IMR-90 (cell line): ENCODE measurements around the gene SPSB4.

Experiments used
- BHLHE40 ChIP-seq: fragments of 150-350 bp; IDR thresholded peaks from 2 replicates; pipeline ENCODE4 v1.6.1; 2016; ENCODE audit warnings: mild to moderate bottlenecking, low read depth, low read length
- CEBPB ChIP-seq: IDR thresholded peaks from 2 replicates; pipeline ENCODE4 v1.6.1; 2012; ENCODE audit warnings: low read depth, low read length, improper control_type of control experiment
- CHD1 ChIP-seq: IDR thresholded peaks from 2 replicates; pipeline ENCODE4 v1.6.1; 2012; ENCODE audit warnings: low read depth, low read length, improper control_type of control experiment
- CTCF ChIP-seq: conservative IDR thresholded peaks from 2 replicates; pipeline ENCODE4 v1.5.1; 2012; ENCODE audit warnings: mild to moderate bottlenecking, low read depth, low read length, improper control_type of control experiment
- ELK1 ChIP-seq: fragments of 150-350 bp; IDR thresholded peaks from 2 replicates; pipeline ENCODE4 v1.6.1; 2016; ENCODE audit warnings: low read depth, mild to moderate bottlenecking, low read length, moderate library complexity, borderline replicate concordance
- MAFK ChIP-seq: IDR thresholded peaks from 2 replicates; pipeline ENCODE4 v1.6.1; 2012; ENCODE audit warnings: low read depth, low read length, improper control_type of control experiment
- MAZ ChIP-seq: IDR thresholded peaks from 2 replicates; pipeline ENCODE4 v1.6.1; 2012; ENCODE audit warnings: low read depth, mild to moderate bottlenecking, low read length, improper control_type of control experiment, moderate library complexity, borderline replicate concordance
- MXI1 ChIP-seq: IDR thresholded peaks from 2 replicates; pipeline ENCODE4 v1.6.1; 2012; ENCODE audit warnings: low read depth, mild to moderate bottlenecking, low read length, moderate library complexity, borderline replicate concordance
- NFE2L2 ChIP-seq: fragments of 150-350 bp; IDR thresholded peaks from 2 replicates; pipeline ENCODE4 v1.6.1; 2016; ENCODE audit warnings: low read depth, mild to moderate bottlenecking, low read length
- POLR2A ChIP-seq: IDR thresholded peaks from 2 replicates; pipeline ENCODE4 v1.6.1; 2012; ENCODE audit warnings: mild to moderate bottlenecking, low read depth, low read length
- RAD21 ChIP-seq: IDR thresholded peaks from 2 replicates; pipeline ENCODE4 v1.6.1; 2012; ENCODE audit warnings: low read length, improper control_type of control experiment
- RFX5 ChIP-seq: IDR thresholded peaks from 2 replicates; pipeline ENCODE4 v1.8.0; 2012; ENCODE audit warnings: low read depth, mild to moderate bottlenecking, low read length, moderate library complexity
- USF2 ChIP-seq: fragments of 150-350 bp; IDR thresholded peaks from 2 replicates; pipeline ENCODE4 v1.6.1; 2017; ENCODE audit warnings: mild to moderate bottlenecking, antibody characterized with exemption, low read length, low read depth

GRCh38 chr3:141083226-141083625 lies 32.1 kb downstream of the SPSB4 start:
- TF ChIP-seq RAD21, result no peak
- TF ChIP-seq CTCF, result no peak
- no peak for TF ChIP-seq CEBPB
- no peak for TF ChIP-seq USF2
- no peak for TF ChIP-seq POLR2A
- no peak for TF ChIP-seq BHLHE40
- TF ChIP-seq MAZ, result no peak
- TF ChIP-seq RFX5, result no peak
- no peak for TF ChIP-seq ELK1
- TF ChIP-seq MXI1, result no peak
- TF ChIP-seq NFE2L2, result no peak
- TF ChIP-seq MAFK, result no peak
- no peak for TF ChIP-seq CHD1
